ENCODE results near the gene PTPRZ1. TPM values are rescaled to one million over a fixed set of nuclear protein-coding genes. Genes with fewer than 3 reads are reported as not detected.

PTPRZ1 gene
- total and polyA plus RNA-seq, 2 of the 8 experiments (the other 6 are each of a cell fraction or from before 2014, with no cell fraction given) = 112 to 135 TPM

GRCh38 chr7:121878918-121879464 lies 6.0 kb downstream of the PTPRZ1 start (continued):
- no peak for TF ChIP-seq ATF3 (IDR thresholded peaks at IDR 0.05; ENCODE audit: insufficient read depth, low read depth, low read length)

Data from H1 (cell line).